T-helper 2 cell treated with Interferon-gamma antibody and Interleukin-4, amounts not matched to agents 5 μg/mL and 100 μg/mL, for 36 hours (primary cell): ENCODE data around the gene TRIM8.
A peak's percentile ranks its signal among the peaks of the same experiment; 100 is the strongest.
"Not testable (repeated sequence)": the region's sequence is repeated elsewhere in the genome, so short reads cannot be mapped to it uniquely, and the experiment has no call there.

Experiments used
- DNase-seq: peaks from one replicate; pipeline ENCODE4 v3.0.0; 2021; ENCODE audit warnings: low spot score
- H3K27ac Mint-ChIP-seq: one replicate; pipeline ENCODE4 v1.8.0; 2021; ENCODE audit warnings: mild to moderate bottlenecking, mixed read lengths
- H3K27me3 Mint-ChIP-seq: one replicate; pipeline ENCODE4 v1.8.0; 2021; ENCODE audit warnings: low read depth, mixed read lengths
- H3K36me3 Mint-ChIP-seq: one replicate; pipeline ENCODE4 v1.8.0; 2021; ENCODE audit warnings: low read depth, mixed read lengths
- H3K4me1 Mint-ChIP-seq: one replicate; pipeline ENCODE4 v1.8.0; 2021; ENCODE audit warnings: low read depth, mixed read lengths
- H3K4me3 Mint-ChIP-seq: one replicate; pipeline ENCODE4 v1.8.0; 2022; ENCODE audit warnings: mild to moderate bottlenecking, moderate library complexity, mixed read lengths
- H3K9me3 Mint-ChIP-seq: one replicate; pipeline ENCODE4 v1.8.0; 2021; ENCODE audit warnings: mixed read lengths

The TRIM8 gene

DNA sequence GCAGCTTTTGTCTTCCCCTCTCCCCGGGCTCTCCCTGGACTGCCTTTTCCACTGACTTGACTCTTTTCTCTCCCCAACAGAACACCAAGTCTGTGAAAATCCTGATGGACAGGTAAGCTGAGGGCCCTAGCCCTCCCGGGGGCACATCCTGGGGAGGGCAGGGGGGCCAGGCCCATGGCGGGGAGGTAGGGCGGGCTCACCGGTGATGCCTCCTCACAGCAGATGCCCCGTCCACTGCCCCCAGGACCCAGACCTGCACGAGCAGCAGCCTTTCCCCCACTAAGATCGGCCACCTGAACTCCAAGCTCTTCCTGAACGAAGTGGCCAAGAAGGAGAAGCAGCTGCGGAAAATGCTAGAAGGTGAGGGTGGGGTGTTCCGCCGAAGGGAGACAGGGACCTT lies 11.7 kb downstream of the TRIM8 start:
- H3K27ac Mint-ChIP-seq: no peak overlapping the region
- H3K9me3 Mint-ChIP-seq: no peaks in the 10 kb centered on the region
- no peak overlapping the region for H3K4me3 Mint-ChIP-seq
- DNase-seq: no peak
- no peaks in the 10 kb centered on the region for H3K27me3 Mint-ChIP-seq
- H3K36me3 Mint-ChIP-seq: peaks cover 44% of the 10 kb centered on the region
- H3K4me1 Mint-ChIP-seq: peaks cover 48% of the 10 kb centered on the region

DNA sequence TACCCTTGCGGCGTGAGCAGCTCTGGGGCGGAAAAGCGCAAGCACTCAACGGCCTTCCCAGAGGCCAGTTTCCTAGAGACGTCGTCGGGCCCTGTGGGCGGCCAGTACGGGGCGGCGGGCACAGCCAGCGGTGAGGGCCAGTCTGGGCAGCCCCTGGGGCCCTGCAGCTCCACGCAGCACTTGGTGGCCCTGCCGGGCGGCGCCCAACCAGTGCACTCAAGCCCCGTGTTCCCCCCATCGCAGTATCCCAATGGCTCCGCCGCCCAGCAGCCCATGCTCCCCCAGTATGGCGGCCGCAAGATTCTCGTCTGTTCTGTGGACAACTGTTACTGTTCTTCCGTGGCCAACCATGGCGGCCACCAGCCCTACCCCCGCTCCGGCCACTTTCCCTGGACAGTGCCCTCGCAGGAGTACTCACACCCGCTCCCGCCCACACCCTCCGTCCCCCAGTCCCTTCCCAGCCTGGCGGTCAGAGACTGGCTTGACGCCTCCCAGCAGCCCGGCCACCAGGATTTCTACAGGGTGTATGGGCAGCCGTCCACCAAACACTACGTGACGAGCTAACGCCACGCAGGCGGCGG lies 12.6 kb downstream of the TRIM8 start:
- Mint-ChIP-seq H3K4me3 (no peak overlapping the region), H3K27ac (no peak overlapping the region), H3K36me3 (peaks cover 44% of the 10 kb centered on the region), H3K27me3 (no peaks in the 10 kb centered on the region), H3K4me1 (peaks cover 47% of the 10 kb centered on the region), H3K9me3 (no peaks in the 10 kb centered on the region)
- no peak for DNase-seq

DNA sequence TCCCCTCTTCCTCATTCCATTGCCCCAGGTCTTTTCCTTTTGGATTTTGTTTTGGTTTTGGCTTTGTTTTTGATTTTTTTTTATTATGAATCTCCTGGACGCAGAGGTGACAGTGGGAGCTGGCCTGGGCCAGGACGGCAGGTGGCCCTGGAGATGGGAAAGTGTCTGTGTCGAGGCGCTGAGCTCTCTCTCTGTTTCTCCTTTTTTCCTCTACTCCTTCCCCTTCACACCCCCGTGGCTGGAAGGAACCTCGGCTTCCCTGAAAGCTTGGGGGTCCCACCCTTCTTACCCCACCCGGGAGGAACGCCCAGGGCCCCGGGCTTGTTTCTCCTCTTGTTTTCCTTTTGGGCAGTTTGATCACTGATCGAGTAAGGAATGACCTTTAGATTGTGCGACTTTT lies 13.2 kb downstream of the TRIM8 start:
- no peak for DNase-seq
- peaks cover 42% of the 10 kb centered on the region for H3K4me1 Mint-ChIP-seq
- H3K27ac Mint-ChIP-seq: peak overlapping the region; percentile 52
- H3K36me3 Mint-ChIP-seq: peaks cover 39% of the 10 kb centered on the region
- no peak overlapping the region for H3K4me3 Mint-ChIP-seq
- H3K27me3 Mint-ChIP-seq: no peaks in the 10 kb centered on the region
- no peaks in the 10 kb centered on the region for H3K9me3 Mint-ChIP-seq

DNA sequence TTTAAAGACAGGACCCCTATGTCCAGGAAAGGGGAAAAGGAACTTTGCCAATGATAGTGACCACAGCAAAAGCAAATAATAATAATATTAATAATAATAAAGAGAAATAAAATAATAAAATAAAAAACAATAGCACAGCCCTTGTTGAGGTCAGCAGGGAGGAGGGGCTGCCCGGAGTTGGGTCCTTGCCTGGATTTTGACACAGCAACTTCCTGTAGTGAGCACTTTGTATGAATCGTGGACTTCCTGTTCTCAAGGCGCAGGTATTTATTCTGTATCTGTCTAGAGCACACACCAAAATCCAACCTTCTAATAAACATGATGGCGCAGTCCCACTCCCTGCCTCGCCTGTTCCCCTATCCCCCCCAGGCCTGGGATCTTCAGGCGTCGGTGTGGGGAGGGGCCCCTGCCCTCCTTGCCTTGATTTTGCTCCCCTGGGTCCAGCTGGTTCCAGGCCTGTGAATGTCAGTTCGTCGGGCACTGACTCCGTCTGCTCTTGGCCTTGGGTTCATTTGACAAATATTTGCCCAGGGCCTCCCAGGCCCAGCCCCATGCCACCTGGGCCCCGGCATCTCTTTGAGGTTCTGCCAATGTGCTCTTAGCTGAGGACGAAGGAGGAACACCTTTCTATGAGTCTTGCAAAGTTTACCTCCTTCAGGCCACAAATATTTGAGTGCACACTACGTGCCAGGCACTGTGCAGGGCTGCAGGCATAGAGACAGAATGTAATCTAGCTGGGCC lies 13.9 kb downstream of the TRIM8 start:
- no peak for DNase-seq
- Mint-ChIP-seq H3K4me3 (peak overlapping the region; percentile 22), H3K4me1 (peaks cover 35% of the 10 kb centered on the region)

DNA sequence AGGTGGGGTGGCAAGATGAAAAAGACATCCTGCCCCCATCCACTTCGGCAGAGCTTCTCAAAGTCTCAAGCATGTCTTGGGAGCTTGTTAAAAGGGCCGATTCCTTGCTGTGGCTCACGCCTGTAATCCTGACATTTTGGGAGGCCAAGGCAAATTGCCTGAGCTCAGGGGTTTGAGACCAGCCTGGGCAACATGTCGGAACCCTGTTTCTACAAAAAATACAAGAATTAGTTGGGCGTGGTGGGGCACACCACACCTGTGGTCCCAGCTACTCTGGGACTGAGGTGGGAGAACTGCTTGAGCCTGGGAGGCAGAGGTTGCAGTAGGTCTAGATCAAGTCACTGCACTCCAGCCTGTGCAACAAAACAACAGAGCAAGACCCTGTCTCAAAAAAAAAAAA lies 14.5 kb downstream of the TRIM8 start:
- H3K9me3 Mint-ChIP-seq: no peaks in the 10 kb centered on the region
- no peaks in the 10 kb centered on the region for H3K27me3 Mint-ChIP-seq
- no peak for DNase-seq
- no peak overlapping the region for H3K4me3 Mint-ChIP-seq
- peaks cover 27% of the 10 kb centered on the region for H3K36me3 Mint-ChIP-seq
- peaks cover 28% of the 10 kb centered on the region for H3K4me1 Mint-ChIP-seq
- H3K27ac Mint-ChIP-seq: peak overlapping the region; percentile 65

More for the DNA sequence above, 13.9 kb downstream of the TRIM8 start:
- Mint-ChIP-seq H3K9me3 (no peaks in the 10 kb centered on the region), H3K27me3 (no peaks in the 10 kb centered on the region), H3K27ac (peak overlapping the region; percentile 65), H3K36me3 (peaks cover 32% of the 10 kb centered on the region)

DNA sequence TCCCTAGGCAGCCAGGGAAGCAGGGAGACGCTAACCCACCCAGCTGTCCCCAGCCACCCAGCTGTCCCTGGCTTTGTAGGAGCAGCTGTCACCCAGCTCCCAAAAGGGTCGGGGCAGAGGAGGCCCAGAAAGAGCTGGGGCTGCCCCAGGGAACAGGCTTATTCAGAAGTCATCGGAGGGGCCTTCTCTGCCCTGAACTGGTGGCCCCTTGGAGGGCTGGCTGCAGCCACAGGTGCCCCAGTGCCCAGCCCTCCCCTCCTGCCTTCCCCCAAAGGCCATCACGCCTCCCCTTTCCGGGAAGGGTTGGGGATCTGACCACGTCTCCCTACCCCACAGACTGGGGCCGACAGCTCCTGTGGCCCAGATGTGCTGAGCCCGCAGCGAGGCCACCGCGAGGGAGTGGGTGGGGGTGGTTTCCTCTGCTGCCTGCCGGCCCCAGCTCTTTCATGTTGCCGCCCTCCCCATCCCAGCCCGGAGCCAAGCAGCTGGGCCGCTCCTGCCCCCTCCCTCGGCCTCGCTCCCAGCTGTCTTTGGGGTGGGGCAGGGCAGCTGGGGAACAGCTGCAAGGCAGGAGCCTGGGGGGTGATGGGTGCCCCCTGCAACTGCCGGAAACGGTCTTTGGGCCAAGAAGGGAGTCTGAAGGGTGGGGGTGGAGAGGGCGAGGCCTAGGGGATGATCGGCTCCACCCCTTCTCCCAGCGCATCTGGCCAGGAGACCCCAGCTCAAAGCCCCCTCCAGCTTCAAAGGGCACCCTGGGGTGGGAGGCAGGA lies 16.8 kb downstream of the TRIM8 start:
- H3K9me3 Mint-ChIP-seq: no peaks in the 10 kb centered on the region
- no peaks in the 10 kb centered on the region for H3K27me3 Mint-ChIP-seq
- H3K4me1 Mint-ChIP-seq: peaks cover 27% of the 10 kb centered on the region
- H3K36me3 Mint-ChIP-seq: peaks cover 14% of the 10 kb centered on the region
- peak overlapping the region; percentile 65 for H3K4me3 Mint-ChIP-seq
- H3K27ac Mint-ChIP-seq: peak overlapping the region; percentile 84
- DNase-seq: peak; percentile 84

DNA sequence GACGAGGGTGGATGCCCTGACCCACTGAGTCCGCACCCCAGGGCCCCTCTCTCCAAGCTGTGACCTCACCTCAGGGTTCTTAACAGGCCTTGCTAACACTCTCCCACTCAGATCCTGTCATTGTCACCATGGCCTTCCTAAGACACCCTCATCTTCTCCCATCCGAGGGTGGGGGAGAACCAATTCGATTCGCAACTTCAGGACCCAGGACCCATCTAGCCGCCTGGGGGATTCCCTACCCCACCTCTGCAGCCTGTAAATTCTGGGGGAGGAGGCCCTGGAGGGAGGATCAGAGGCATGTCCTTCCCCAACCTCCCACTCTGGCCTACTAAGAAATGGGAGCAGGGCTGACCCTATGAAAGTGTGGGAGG lies 17.4 kb downstream of the TRIM8 start:
- H3K36me3 Mint-ChIP-seq: peaks cover 14% of the 10 kb centered on the region
- H3K27ac Mint-ChIP-seq: peak overlapping the region; percentile 84
- peak overlapping the region; percentile 65 for H3K4me3 Mint-ChIP-seq
- no peaks in the 10 kb centered on the region for H3K9me3 Mint-ChIP-seq
- H3K27me3 Mint-ChIP-seq: no peaks in the 10 kb centered on the region
- peak; percentile 48 for DNase-seq
- H3K4me1 Mint-ChIP-seq: peaks cover 27% of the 10 kb centered on the region

DNA sequence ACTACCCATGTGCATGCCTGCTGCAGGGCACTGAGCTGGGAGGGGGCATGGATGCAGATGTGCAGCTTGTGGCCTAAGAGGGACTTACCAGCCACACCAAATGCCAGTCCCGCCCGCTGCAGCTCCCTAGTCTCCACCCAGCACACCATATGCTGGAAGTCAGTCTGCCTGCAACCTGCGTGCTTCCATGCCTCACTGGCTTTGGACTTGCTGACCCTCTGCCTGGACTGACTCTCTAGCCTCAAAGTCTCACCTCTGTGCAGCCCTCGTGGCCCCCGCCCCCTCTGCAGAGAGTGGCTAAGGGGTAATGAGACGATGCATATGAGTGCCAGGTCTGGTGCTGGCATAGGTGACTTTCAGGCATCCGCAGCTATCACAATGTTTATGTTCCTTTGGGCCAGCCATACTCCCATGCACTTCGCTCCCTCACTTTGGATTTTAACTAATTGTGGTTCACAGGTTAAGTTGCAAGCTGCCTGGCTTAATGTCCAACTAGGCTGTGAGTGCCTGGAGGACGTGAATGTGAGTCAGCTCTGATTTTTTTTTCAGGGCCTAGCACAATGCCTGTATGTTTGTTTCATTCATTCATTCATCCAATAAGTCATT lies 21.7 kb downstream of the TRIM8 start:
- no peak overlapping the region for H3K27ac Mint-ChIP-seq
- H3K27me3 Mint-ChIP-seq: no peaks in the 10 kb centered on the region
- no peak overlapping the region for H3K4me3 Mint-ChIP-seq
- no peaks in the 10 kb centered on the region for H3K9me3 Mint-ChIP-seq
- peaks cover 17% of the 10 kb centered on the region for H3K4me1 Mint-ChIP-seq
- H3K36me3 Mint-ChIP-seq: no peaks in the 10 kb centered on the region
- no peak for DNase-seq

DNA sequence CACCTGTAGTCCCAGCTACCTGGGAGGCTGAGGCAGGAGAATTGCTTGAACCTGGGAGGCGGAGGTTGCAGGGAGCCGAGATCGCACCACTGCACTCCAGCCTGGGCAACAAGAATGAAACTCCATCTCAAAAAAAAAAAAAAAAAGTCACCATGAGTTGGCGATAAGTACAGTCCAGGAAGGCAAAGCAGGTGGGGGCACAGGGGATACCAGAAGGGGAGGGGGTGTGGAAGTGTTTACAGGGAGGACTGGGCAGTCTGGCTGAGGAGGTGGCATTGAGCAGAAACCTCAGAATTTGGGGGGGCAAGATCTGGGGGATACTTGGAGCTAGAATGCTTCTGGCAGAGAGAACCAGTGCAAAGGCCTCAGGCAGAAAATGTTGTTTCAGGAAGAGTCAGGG lies 23.1 kb downstream of the TRIM8 start:
- not testable (repeated sequence) for H3K4me1 Mint-ChIP-seq, DNase-seq, H3K9me3 Mint-ChIP-seq, H3K4me3 Mint-ChIP-seq, H3K36me3 Mint-ChIP-seq, H3K27me3 Mint-ChIP-seq, H3K27ac Mint-ChIP-seq

DNA sequence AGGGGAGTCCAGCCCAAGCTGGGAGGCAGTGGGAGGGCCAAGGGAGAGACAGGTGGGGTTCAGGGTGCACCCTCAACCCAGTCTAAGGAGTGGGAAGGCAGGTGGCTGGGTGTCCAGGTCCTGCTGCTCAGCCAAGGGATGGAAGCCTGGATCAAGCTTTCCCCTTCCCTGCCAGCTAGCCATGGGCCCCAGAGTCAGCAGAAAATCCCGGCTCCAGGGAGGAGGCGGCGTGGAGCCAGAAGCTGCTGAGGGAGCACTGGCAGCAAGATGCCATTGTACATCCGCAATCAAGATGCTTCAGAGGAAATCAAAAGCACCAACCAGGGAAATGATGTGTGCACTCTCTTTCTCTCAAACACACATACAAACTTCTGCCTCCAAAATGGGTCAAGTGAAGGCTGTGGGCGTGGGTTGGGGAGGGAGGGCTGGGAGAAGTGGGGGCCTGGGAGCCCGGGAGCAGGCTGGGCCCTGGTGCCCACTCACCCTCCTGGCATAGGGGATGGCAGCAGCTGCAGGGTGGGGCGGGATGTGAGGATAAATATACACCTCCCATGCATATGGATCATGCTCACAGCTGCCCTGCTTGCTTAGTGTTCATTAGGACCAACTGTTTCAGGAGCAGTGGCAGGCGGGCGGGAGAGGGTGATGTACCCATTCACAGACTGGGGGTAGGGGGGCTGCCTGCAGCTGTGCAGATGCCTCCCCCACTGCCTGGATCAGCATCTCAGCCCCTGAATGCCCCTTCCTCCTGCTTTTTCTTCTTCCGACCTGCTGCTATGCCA lies 24.2 kb downstream of the TRIM8 start:
- DNase-seq: no peak
- no peaks in the 10 kb centered on the region for H3K36me3 Mint-ChIP-seq
- H3K4me1 Mint-ChIP-seq: peaks cover 12% of the 10 kb centered on the region
- no peak overlapping the region for H3K4me3 Mint-ChIP-seq
- no peaks in the 10 kb centered on the region for H3K27me3 Mint-ChIP-seq
- H3K9me3 Mint-ChIP-seq: no peaks in the 10 kb centered on the region
- H3K27ac Mint-ChIP-seq: no peak overlapping the region

DNA sequence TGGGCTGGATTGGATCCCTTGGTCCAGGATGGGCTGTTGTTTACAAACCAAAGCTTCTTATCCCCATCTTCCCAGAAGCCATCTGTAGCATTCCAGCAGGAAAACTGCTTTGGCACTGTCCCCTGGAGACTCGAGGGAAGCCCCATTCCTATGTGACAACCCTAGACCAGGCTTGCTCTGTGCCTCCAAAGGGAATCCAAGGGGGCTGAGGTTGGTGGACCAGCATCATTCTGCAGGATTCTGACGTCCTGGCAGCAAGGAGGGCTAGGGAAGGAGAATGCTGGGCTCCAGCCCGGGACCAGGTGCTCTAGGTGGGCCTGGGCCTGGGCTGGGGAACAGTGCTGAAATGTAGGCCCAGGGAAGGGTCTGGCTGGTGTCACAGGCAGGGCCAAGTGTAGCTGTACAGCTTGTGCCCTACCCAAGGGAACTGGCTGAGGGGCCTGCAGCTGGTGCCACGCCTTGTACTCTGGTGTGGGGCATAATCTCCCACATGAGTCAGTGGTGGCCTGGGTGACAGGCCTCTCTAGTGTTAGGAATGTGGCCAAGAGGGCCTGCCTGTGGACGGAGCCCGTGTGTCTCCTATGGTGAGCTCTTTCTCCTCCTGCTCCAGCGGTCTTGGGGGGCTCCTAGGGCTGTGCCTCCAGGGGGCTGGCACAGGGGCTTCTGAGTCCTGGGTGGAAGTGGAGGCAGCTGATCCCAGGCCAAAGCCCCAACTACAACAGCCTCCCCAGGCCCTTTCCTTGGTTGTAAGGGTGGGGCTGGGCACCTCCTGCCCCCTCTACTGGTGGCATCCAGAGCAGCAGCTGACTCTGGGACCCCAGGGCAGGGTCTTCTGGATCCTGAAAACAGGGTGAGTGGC lies 25.2 kb downstream of the TRIM8 start:
- DNase-seq: no peak
- H3K4me3 Mint-ChIP-seq: no peak overlapping the region
- H3K27me3 Mint-ChIP-seq: no peaks in the 10 kb centered on the region
- H3K36me3 Mint-ChIP-seq: no peaks in the 10 kb centered on the region
- no peak overlapping the region for H3K27ac Mint-ChIP-seq
- no peaks in the 10 kb centered on the region for H3K9me3 Mint-ChIP-seq
- peaks cover 20% of the 10 kb centered on the region for H3K4me1 Mint-ChIP-seq

DNA sequence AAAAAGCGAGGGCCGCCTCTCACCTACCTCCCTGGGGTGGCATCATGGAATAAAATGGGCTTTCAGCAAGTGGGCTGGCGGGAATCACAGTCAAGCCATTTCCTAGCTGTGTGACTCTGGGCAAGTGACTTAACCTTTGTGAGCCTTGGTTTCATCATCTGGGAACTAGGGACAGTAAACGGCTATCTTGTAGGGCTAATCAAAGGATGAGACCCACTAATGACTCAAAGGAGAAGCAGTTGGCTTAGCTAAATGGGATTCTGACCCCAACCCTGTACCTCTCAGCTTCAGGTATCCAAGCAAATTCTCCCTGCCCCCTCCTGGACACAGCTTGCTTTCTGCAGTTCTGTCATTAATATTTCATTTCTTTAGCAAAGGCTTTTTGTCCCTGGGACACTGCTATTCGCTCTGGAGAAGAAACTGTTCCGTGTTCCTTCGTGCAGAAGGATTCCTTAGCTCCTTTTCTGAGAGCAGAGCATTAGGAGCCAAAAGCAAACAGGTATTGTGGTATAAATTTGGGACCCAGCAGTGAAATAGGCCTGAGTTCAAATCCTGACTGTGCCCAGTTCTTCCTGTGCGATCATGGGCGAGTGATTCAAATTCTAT lies 25.9 kb downstream of the TRIM8 start:
- Mint-ChIP-seq H3K36me3 (no peaks in the 10 kb centered on the region), H3K4me1 (peaks cover 28% of the 10 kb centered on the region), H3K27ac (no peak overlapping the region), H3K4me3 (no peak overlapping the region), H3K27me3 (no peaks in the 10 kb centered on the region), H3K9me3 (no peaks in the 10 kb centered on the region)
- no peak for DNase-seq
